Common myeloid progenitor, CD34-positive (primary cell): ENCODE data around the gene ETS2.

ENCODE experiments used
- CTCF ChIA-PET: fragments of 350-600 bp; sonication (Branson Sonifier 250); formaldehyde crosslinking; loops from one replicate; lab custom pipeline; 2021; ENCODE audit warnings: antibody characterized with exemption; lab: Charles Lee
- POLR2A ChIA-PET: fragments of 350-600 bp; sonication (Branson Sonifier 250); formaldehyde crosslinking; loops from one replicate; lab custom pipeline; 2021; ENCODE audit warnings: antibody characterized with exemption; lab: Charles Lee
- DNase-seq, 3 donors: peaks; one replicate each; pipeline versions ENCODE4 v3.0.0 to v3.0.0-alpha.2; 2013
- H3K27ac ChIP-seq, 2 experiments: 1 replicate in 1 of 2; 2 replicates in 1 of 2; pipeline ENCODE4 v1.7.0; 2013; ENCODE audit warnings: inconsistent platforms in 2 of 2, low read length in 2 of 2, mild to moderate bottlenecking in 2 of 2, low read depth in 1 of 2, moderate library complexity in 1 of 2; ENCODE audit not compliant: severe bottlenecking in 2 of 2, insufficient read depth in 1 of 2, poor library complexity in 1 of 2
- H3K27me3 ChIP-seq, 5 experiments: replicated peaks in 2 of 5; 1 replicate in 3 of 5; 2 replicates in 2 of 5; pipeline versions ENCODE4 v1.6.1 to v1.7.0; 2013; ENCODE audit warnings: low read length in 4 of 5, mild to moderate bottlenecking in 2 of 5, moderate library complexity in 2 of 5, inconsistent platforms in 1 of 5; ENCODE audit not compliant: insufficient read depth in 5 of 5, control insufficient read depth in 4 of 5
- H3K36me3 ChIP-seq, 4 experiments: 1 replicate in 2 of 4; 2 replicates in 2 of 4; pipeline versions ENCODE4 v1.6.1 to v1.7.0; 2013; ENCODE audit warnings: low read length in 3 of 4, control low read depth in 1 of 4, mild to moderate bottlenecking in 1 of 4; ENCODE audit not compliant: control insufficient read depth in 4 of 4, insufficient read depth in 4 of 4
- H3K4me1 ChIP-seq, 4 experiments: 1 replicate in 3 of 4; 2 replicates in 1 of 4; pipeline versions ENCODE4 v1.6.1 to v1.7.1; 2013; ENCODE audit warnings: low read length in 3 of 4, mild to moderate bottlenecking in 3 of 4, control low read depth in 1 of 4, inconsistent platforms in 1 of 4, moderate library complexity in 1 of 4; ENCODE audit not compliant: control insufficient read depth in 4 of 4, insufficient read depth in 4 of 4; ENCODE audit errors: control extremely low read depth in 1 of 4
- H3K4me3 ChIP-seq, 7 experiments: 1 replicate in 4 of 7; 2 replicates in 3 of 7; pipeline versions ENCODE4 v1.5.1 to v1.7.0; 2013; ENCODE audit warnings: mild to moderate bottlenecking in 7 of 7, low read length in 6 of 7, moderate library complexity in 6 of 7, inconsistent platforms in 2 of 7, low read depth in 2 of 7, control low read depth in 1 of 7; ENCODE audit not compliant: insufficient read depth in 4 of 7, control insufficient read depth in 1 of 7; ENCODE audit errors: extremely low read depth in 1 of 7
- H3K9me3 ChIP-seq, 5 experiments: 1 replicate in 4 of 5; 2 replicates in 1 of 5; pipeline versions ENCODE4 v1.6.1 to v1.7.1; 2013; ENCODE audit warnings: low read length in 4 of 5, mild to moderate bottlenecking in 2 of 5, inconsistent platforms in 1 of 5, low read depth in 1 of 5, moderate library complexity in 1 of 5; ENCODE audit not compliant: control insufficient read depth in 4 of 5, insufficient read depth in 2 of 5; ENCODE audit errors: control extremely low read depth in 1 of 5
- WGBS: methylation state at CpG from one replicate; pipeline ENCODE4 v1.1.5; 2013; ENCODE audit not compliant: insufficient coverage; 5-methylcytosine and 5-hydroxymethylcytosine counted together

ETS2 gene

GRCh38 chr21:38787461-38788274 lies 18.1 kb upstream of the ETS2 start:
- no peak overlapping the region for H3K27ac ChIP-seq
- CTCF ChIA-PET = interaction anchor here (0.6 to 1.5 kb wide), 4 partner anchors 12 to 201 kb away, joined by 3 read pairs; no protein-coding TSS in a partner anchor
- H3K27me3 ChIP-seq = no peaks in the 10 kb centered on the region
- DNase-seq = peak in 2 of 3 donors; percentile 74 to 78
- H3K36me3 ChIP-seq = no peaks in the 10 kb centered on the region
- peaks cover 0 to 8% (median 4%) of the 10 kb centered on the region in 5 experiments for H3K9me3 ChIP-seq
- POLR2A ChIA-PET = interaction anchor here (0.6 to 0.9 kb wide), 2 partner anchors 14 to 15 kb away, joined by 3 read pairs; no protein-coding TSS in a partner anchor
- WGBS = 92% methylated on average over 11 of the region's 19 CpGs
- H3K4me3 ChIP-seq = no peak overlapping the region
- peaks cover 0 to 26% (median 3%) of the 10 kb centered on the region in 4 experiments for H3K4me1 ChIP-seq

- DNase-seq = no peak
- 100% methylated on average over 4 of the region's 4 CpGs for WGBS
- ChIA-PET CTCF (interaction anchor here (0.6 kb wide), 1 partner anchor 12 kb away, joined by 3 read pairs; no protein-coding TSS in a partner anchor), POLR2A (no interaction called here)
- H3K4me3 ChIP-seq = no peak overlapping the region
- no peaks in the 10 kb centered on the region for H3K27me3 ChIP-seq
- H3K27ac ChIP-seq = no peak overlapping the region
- H3K4me1 ChIP-seq = peaks cover 0 to 26% (median 3%) of the 10 kb centered on the region in 4 experiments
- H3K9me3 ChIP-seq = peaks cover 0 to 3% (median 0%) of the 10 kb centered on the region in 5 experiments
- H3K36me3 ChIP-seq = no peaks in the 10 kb centered on the region
These were observed 17.3 kb upstream of the ETS2 start for GRCh38 chr21:38788275-38788905.

- H3K27ac ChIP-seq = no peak overlapping the region
- no peak for DNase-seq
- H3K36me3 ChIP-seq = no peaks in the 10 kb centered on the region
- no peak overlapping the region for H3K4me3 ChIP-seq
- CTCF ChIA-PET = no interaction called here
- peaks cover 0 to 26% (median 3%) of the 10 kb centered on the region in 4 experiments for H3K4me1 ChIP-seq
- H3K9me3 ChIP-seq = no peaks in the 10 kb centered on the region
- H3K27me3 ChIP-seq = no peaks in the 10 kb centered on the region
- 95% methylated on average over 2 of the region's 3 CpGs for WGBS
- POLR2A ChIA-PET = no interaction called here
These were observed 16.5 kb upstream of the ETS2 start for GRCh38 chr21:38789275-38789674.

- Histone ChIP-seq H3K4me1 (peaks cover 0 to 26% (median 3%) of the 10 kb centered on the region in 4 experiments), H3K4me3 (no peak overlapping the region), H3K27ac (no peak overlapping the region), H3K36me3 (no peaks in the 10 kb centered on the region), H3K27me3 (no peaks in the 10 kb centered on the region), H3K9me3 (no peaks in the 10 kb centered on the region)
- ChIA-PET CTCF (no interaction called here), POLR2A (no interaction called here)
- no peak for DNase-seq
- WGBS = 98% methylated on average over 6 of the region's 7 CpGs
These were observed 15.7 kb upstream of the ETS2 start for GRCh38 chr21:38790059-38790458.

- Histone ChIP-seq H3K9me3 (no peaks in the 10 kb centered on the region), H3K27me3 (no peaks in the 10 kb centered on the region), H3K4me1 (peaks cover 0 to 26% (median 5%) of the 10 kb centered on the region in 4 experiments), H3K36me3 (no peaks in the 10 kb centered on the region), H3K27ac (no peak overlapping the region), H3K4me3 (no peak overlapping the region)
- peak in 2 of 3 donors; percentile 74 to 85 for DNase-seq
- CTCF ChIA-PET = interaction anchor here (0.9 to 1.6 kb wide), 2 partner anchors 9 to 15 kb away, joined by 3 to 4 read pairs; no protein-coding TSS in a partner anchor
- WGBS = 38% methylated on average over 1 of the region's 4 CpGs
- POLR2A ChIA-PET = interaction anchor here (0.8 kb wide), 1 partner anchor 13 kb away, joined by 3 read pairs; no protein-coding TSS in a partner anchor
These were observed 14.8 kb upstream of the ETS2 start for GRCh38 chr21:38790961-38791360.

- no peak for DNase-seq
- 93% methylated on average over 2 of the region's 5 CpGs for WGBS
- Histone ChIP-seq H3K36me3 (no peaks in the 10 kb centered on the region), H3K4me3 (no peak overlapping the region), H3K27me3 (no peaks in the 10 kb centered on the region), H3K27ac (no peak overlapping the region), H3K4me1 (peaks cover 0 to 22% (median 8%) of the 10 kb centered on the region in 4 experiments), H3K9me3 (no peaks in the 10 kb centered on the region)
- POLR2A ChIA-PET = no interaction called here
- CTCF ChIA-PET = no interaction called here
These were observed 12.9 kb upstream of the ETS2 start for GRCh38 chr21:38792676-38793459.
